Panc1 (cell line): ENCODE measurements around the gene SLAIN1.

Experiments used
- CTCF ChIP-seq: fragments of 450-650 bp; IDR thresholded peaks from 2 replicates; pipeline ENCODE4 v1.5.1; 2017; ENCODE audit warnings: mild to moderate bottlenecking
- POLR2AphosphoS5 ChIP-seq: IDR thresholded peaks from 2 replicates; pipeline ENCODE4 v1.6.1; 2012; ENCODE audit warnings: mild to moderate bottlenecking, low read depth, low read length, moderate library complexity
- SIN3A ChIP-seq: IDR thresholded peaks from 2 replicates; pipeline ENCODE4 v1.6.1; 2012; ENCODE audit warnings: low read depth, mild to moderate bottlenecking, low read length, moderate library complexity, borderline replicate concordance; ENCODE audit not compliant: insufficient read depth
- TF ChIP-seq, protein P1 (sequence below), 2 experiments: IDR thresholded peaks; 2 replicates each; pipeline ENCODE4 v1.6.1; 2011 to 2012; ENCODE audit warnings: low read depth in 2 of 2, control low read depth in 1 of 2, low read length in 1 of 2, mild to moderate bottlenecking in 1 of 2, moderate library complexity in 1 of 2; ENCODE audit not compliant: insufficient read depth in 1 of 2

DNA sequence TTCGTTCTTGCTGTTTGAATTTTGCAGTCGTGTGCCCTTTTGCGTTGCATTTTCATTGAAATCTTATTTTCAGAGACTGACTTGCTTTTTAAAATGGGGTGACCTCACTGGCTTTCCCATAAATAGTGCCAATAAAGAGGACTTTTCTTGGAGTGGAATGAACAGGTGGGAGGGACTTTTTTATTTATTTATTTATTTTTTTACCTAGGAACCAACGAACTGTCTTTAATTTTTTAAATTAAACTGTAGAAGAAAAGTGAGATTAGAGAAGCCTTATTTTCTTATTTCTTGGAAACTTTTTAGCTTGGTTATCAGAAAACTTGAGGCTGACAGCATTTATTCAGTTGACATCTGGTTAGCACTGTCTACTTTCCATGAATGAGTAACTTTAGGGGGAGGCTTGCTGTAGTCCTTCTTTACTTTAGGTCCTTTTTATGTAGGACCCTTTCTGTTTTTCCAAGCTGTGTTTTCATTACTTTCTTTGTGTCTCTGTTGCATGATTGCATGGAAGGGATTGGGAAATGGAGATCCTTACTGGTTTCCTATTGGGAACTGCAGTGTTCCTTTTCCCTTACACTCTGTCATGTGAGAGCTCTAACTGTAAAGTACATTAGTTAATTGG, 1.7 kb downstream of the SLAIN1 start:
- TF ChIP-seq POLR2AphosphoS5 (no peak), CTCF (no peak), SIN3A (no peak)
- TF ChIP-seq, protein P1, sequence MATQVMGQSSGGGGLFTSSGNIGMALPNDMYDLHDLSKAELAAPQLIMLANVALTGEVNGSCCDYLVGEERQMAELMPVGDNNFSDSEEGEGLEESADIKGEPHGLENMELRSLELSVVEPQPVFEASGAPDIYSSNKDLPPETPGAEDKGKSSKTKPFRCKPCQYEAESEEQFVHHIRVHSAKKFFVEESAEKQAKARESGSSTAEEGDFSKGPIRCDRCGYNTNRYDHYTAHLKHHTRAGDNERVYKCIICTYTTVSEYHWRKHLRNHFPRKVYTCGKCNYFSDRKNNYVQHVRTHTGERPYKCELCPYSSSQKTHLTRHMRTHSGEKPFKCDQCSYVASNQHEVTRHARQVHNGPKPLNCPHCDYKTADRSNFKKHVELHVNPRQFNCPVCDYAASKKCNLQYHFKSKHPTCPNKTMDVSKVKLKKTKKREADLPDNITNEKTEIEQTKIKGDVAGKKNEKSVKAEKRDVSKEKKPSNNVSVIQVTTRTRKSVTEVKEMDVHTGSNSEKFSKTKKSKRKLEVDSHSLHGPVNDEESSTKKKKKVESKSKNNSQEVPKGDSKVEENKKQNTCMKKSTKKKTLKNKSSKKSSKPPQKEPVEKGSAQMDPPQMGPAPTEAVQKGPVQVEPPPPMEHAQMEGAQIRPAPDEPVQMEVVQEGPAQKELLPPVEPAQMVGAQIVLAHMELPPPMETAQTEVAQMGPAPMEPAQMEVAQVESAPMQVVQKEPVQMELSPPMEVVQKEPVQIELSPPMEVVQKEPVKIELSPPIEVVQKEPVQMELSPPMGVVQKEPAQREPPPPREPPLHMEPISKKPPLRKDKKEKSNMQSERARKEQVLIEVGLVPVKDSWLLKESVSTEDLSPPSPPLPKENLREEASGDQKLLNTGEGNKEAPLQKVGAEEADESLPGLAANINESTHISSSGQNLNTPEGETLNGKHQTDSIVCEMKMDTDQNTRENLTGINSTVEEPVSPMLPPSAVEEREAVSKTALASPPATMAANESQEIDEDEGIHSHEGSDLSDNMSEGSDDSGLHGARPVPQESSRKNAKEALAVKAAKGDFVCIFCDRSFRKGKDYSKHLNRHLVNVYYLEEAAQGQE (IDR thresholded peaks at IDR 0.05; ENCODE audit: insufficient read depth in 1 of 2, low read depth in 2 of 2, low read length in 1 of 2) = no peak
